ENCODE measurements around the gene NUP93.

The NUP93 gene

DNA sequence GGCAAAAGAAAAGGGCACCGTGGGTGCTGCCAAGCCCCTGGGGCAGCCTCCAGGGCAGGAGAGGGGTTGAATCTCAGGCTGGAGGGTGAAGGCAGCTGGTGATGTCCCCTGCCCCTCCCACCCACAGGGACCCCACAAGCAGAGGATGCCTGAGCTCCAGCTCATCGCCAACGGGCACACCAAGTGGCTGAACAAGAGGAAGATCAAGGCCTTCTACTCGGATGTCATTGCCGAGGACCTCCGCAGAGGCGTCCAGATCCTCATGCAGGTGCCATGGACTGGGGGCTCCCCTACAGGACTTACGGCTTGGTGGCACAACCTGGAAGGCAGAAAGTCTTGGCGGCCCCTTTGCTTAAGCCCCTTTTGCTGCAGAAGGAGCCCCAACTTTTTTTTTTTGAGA lies 156.9 kb downstream of the NUP93 start:
- no peak overlapping the region for H3K4me3 ChIP-seq (ENCODE audit: low read depth, low read length)
- H3K27me3 ChIP-seq (replicated peaks), result no peaks in the 10 kb centered on the region
- TF ChIP-seq, protein P1, sequence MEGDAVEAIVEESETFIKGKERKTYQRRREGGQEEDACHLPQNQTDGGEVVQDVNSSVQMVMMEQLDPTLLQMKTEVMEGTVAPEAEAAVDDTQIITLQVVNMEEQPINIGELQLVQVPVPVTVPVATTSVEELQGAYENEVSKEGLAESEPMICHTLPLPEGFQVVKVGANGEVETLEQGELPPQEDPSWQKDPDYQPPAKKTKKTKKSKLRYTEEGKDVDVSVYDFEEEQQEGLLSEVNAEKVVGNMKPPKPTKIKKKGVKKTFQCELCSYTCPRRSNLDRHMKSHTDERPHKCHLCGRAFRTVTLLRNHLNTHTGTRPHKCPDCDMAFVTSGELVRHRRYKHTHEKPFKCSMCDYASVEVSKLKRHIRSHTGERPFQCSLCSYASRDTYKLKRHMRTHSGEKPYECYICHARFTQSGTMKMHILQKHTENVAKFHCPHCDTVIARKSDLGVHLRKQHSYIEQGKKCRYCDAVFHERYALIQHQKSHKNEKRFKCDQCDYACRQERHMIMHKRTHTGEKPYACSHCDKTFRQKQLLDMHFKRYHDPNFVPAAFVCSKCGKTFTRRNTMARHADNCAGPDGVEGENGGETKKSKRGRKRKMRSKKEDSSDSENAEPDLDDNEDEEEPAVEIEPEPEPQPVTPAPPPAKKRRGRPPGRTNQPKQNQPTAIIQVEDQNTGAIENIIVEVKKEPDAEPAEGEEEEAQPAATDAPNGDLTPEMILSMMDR (IDR thresholded peaks at IDR 0.05; ENCODE audit: low read depth, low read length, missing control alignments), result no peak
- no peak for DNase-seq
- no peaks in the 10 kb centered on the region for H3K36me3 ChIP-seq (replicated peaks)
- no peak overlapping the region for H3K27ac ChIP-seq
- in situ Hi-C loops (cut with HindIII; ENCODE audit: low pct_ligation_motif_present, low sequenced_read_pairs), result no loop called here

GRCh38 chr16:56888806-56889205 lies 158.9 kb downstream of the NUP93 start:
- in situ Hi-C loops (cut with HindIII; ENCODE audit: low pct_ligation_motif_present, low sequenced_read_pairs), result no loop called here
- Histone ChIP-seq H3K4me3 (ENCODE audit: low read depth, low read length) (no peak overlapping the region), H3K36me3 (replicated peaks) (no peaks in the 10 kb centered on the region), H3K27ac (no peak overlapping the region), H3K27me3 (replicated peaks) (no peaks in the 10 kb centered on the region)
- TF ChIP-seq, protein P1 (IDR thresholded peaks at IDR 0.05; ENCODE audit: low read depth, low read length, missing control alignments), result no peak
- DNase-seq, result no peak

GRCh38 chr16:56889206-56889605 lies 159.3 kb downstream of the NUP93 start:
- TF ChIP-seq, protein P1 (IDR thresholded peaks at IDR 0.05; ENCODE audit: low read depth, low read length, missing control alignments), result no peak
- DNase-seq, result no peak
- Histone ChIP-seq H3K27me3 (replicated peaks) (no peaks in the 10 kb centered on the region), H3K27ac (no peak overlapping the region), H3K4me3 (ENCODE audit: low read depth, low read length) (no peak overlapping the region), H3K36me3 (replicated peaks) (no peaks in the 10 kb centered on the region)
- in situ Hi-C loops (cut with HindIII; ENCODE audit: low pct_ligation_motif_present, low sequenced_read_pairs), result no loop called here

GRCh38 chr16:56891685-56892084 lies 161.8 kb downstream of the NUP93 start:
- H3K4me3 ChIP-seq (ENCODE audit: low read depth, low read length), result no peak overlapping the region
- H3K36me3 ChIP-seq (replicated peaks), result no peaks in the 10 kb centered on the region
- in situ Hi-C loops (cut with HindIII; ENCODE audit: low pct_ligation_motif_present, low sequenced_read_pairs), result no loop called here
- no peaks in the 10 kb centered on the region for H3K27me3 ChIP-seq (replicated peaks)
- no peak for DNase-seq
- TF ChIP-seq, protein P1 (IDR thresholded peaks at IDR 0.05; ENCODE audit: low read depth, low read length, missing control alignments), result no peak
- H3K27ac ChIP-seq, result no peak overlapping the region

DNA sequence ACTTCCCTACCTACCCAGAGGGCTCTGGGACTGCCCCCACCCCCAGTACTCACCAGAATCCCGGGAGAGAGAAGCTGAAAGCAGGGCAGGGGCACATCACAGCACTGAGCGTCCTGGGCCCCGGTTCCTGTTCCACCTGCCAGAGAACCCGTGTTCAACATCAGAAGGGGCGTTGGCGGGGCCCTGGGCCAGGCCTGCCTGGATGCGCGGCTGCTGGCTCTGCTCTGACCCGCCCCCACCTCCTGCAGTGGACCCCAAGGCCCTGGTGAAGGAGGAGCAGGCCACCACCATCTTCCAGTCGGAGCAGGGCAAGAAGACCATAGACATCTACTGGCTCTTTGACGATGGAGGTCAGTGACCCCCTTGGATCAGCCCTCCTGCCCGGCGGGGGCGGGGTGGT lies 162.8 kb downstream of the NUP93 start:
- H3K36me3 ChIP-seq (replicated peaks), result no peaks in the 10 kb centered on the region
- no peak overlapping the region for H3K27ac ChIP-seq
- TF ChIP-seq, protein P1 (IDR thresholded peaks at IDR 0.05; ENCODE audit: low read depth, low read length, missing control alignments), result no peak
- DNase-seq, result no peak
- H3K27me3 ChIP-seq (replicated peaks), result no peaks in the 10 kb centered on the region
- in situ Hi-C loops (cut with HindIII; ENCODE audit: low pct_ligation_motif_present, low sequenced_read_pairs), result no loop called here
- no peak overlapping the region for H3K4me3 ChIP-seq (ENCODE audit: low read depth, low read length)

DNA sequence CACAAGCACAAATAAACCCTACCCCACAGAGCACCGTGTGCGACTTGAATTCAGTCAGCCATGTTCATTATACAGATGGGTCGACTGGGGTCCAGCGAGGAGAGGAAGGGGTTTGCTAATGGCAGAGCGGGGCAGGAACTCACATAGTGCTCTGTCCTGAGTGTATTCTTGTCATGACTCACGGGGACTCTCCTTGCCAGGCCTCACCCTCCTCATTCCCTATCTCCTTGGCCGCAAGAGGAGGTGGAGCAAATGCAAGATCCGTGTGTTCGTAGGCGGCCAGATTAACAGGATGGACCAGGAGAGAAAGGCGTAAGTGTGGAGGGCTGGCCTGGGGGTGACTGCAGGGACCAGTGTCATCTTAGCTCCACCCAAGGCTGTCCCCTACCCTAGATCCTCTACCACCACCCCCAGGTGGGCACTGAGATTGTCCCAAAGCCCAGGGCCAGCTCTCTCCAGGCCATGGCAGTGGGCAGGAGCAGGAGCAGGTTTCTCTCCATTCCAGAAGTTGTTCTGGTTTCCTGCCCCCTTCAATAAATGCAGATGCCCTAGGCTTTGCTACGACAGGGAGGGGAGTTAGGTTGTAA lies 164.5 kb downstream of the NUP93 start:
- in situ Hi-C loops (cut with HindIII; ENCODE audit: low pct_ligation_motif_present, low sequenced_read_pairs), result no loop called here
- Histone ChIP-seq H3K4me3 (ENCODE audit: low read depth, low read length) (no peak overlapping the region), H3K27ac (no peak overlapping the region), H3K27me3 (replicated peaks) (no peaks in the 10 kb centered on the region), H3K36me3 (replicated peaks) (no peaks in the 10 kb centered on the region)
- DNase-seq, result no peak
- TF ChIP-seq, protein P1 (IDR thresholded peaks at IDR 0.05; ENCODE audit: low read depth, low read length, missing control alignments), result no peak

All from brain microvascular endothelial cell (primary cell).